CD4-positive, alpha-beta T cell treated with Interleukin-17A for 1 hour (primary cell): ENCODE measurements around the gene CMTM6.
"Not testable (repeated sequence)": the region's sequence is repeated elsewhere in the genome, so short reads cannot be mapped to it uniquely, and the experiment has no call there.

ENCODE experiments used
- DNase-seq: peaks from one replicate; pipeline ENCODE4 v3.0.0-alpha.2; 2020

The CMTM6 gene

GRCh38 chr3:32498992-32499391, 3.7 kb downstream of the CMTM6 start:
- DNase-seq: no peak

GRCh38 chr3:32498252-32498651, 4.4 kb downstream of the CMTM6 start:
- no peak for DNase-seq

- DNase-seq: no peak
Measured at GRCh38 chr3:32495609-32496008, 7.0 kb downstream of the CMTM6 start.

GRCh38 chr3:32495085-32495484, 7.6 kb downstream of the CMTM6 start:
- no peak for DNase-seq

- no peak for DNase-seq
Measured at GRCh38 chr3:32493437-32494414, 8.9 kb downstream of the CMTM6 start.

GRCh38 chr3:32492684-32493436, 9.8 kb downstream of the CMTM6 start:
- DNase-seq: no peak

- no peak for DNase-seq
Measured at GRCh38 chr3:32488474-32489008, 14.1 kb downstream of the CMTM6 start.

GRCh38 chr3:32487781-32488473, 14.7 kb downstream of the CMTM6 start:
- no peak for DNase-seq

- no peak for DNase-seq
Measured at GRCh38 chr3:32484436-32484835, 18.2 kb downstream of the CMTM6 start.

- DNase-seq: no peak
Measured at GRCh38 chr3:32483772-32484171, 18.9 kb downstream of the CMTM6 start.

GRCh38 chr3:32482693-32483092, 20.0 kb downstream of the CMTM6 start:
- no peak for DNase-seq

GRCh38 chr3:32481791-32482631, 20.6 kb downstream of the CMTM6 start:
- DNase-seq: no peak

- DNase-seq: no peak
Measured at GRCh38 chr3:32480604-32481003, 22.0 kb downstream of the CMTM6 start.

GRCh38 chr3:32474201-32474600, 28.5 kb downstream of the CMTM6 start:
- no peak for DNase-seq

- not testable (repeated sequence) for DNase-seq
Measured at GRCh38 chr3:32472151-32472550, 30.5 kb downstream of the CMTM6 start.

- DNase-seq: no peak
Measured at GRCh38 chr3:32471246-32471645, 31.4 kb downstream of the CMTM6 start.

GRCh38 chr3:32470362-32470761, 32.3 kb downstream of the CMTM6 start:
- no peak for DNase-seq

GRCh38 chr3:32469151-32469874, 33.3 kb downstream of the CMTM6 start:
- no peak for DNase-seq

- peak; percentile 79 for DNase-seq
Measured at GRCh38 chr3:32467333-32468070, 35.1 kb downstream of the CMTM6 start.

GRCh38 chr3:32466808-32467207, 35.8 kb downstream of the CMTM6 start:
- DNase-seq: not testable (repeated sequence)

- not testable (repeated sequence) for DNase-seq
Measured at GRCh38 chr3:32464726-32465125, 37.9 kb downstream of the CMTM6 start.
